Immature natural killer cell (primary cell): ENCODE data around the gene EIF4G3. TPM values are rescaled to one million over a fixed set of nuclear protein-coding genes. Genes with fewer than 3 reads are reported as not detected.
A peak's percentile ranks its signal among the peaks of the same experiment; 100 is the strongest.

ENCODE experiments used
- DNase-seq, 3 donors: peaks; one replicate each; pipeline ENCODE4 v3.0.0; 2022; ENCODE audit warnings: mixed read lengths in 1 of 3
- H3K27ac Mint-ChIP-seq, 6 donors: one replicate each; pipeline ENCODE4 v1.8.0; 2020; ENCODE audit warnings: mixed read lengths in 6 of 6, mild to moderate bottlenecking in 5 of 6, inconsistent platforms in 4 of 6, moderate library complexity in 3 of 6
- H3K27me3 Mint-ChIP-seq, 3 donors: one replicate each; pipeline ENCODE4 v1.8.0; 2020 to 2021; ENCODE audit warnings: low read depth in 3 of 3, mild to moderate bottlenecking in 3 of 3, mixed read lengths in 3 of 3, moderate library complexity in 3 of 3, inconsistent platforms in 1 of 3
- H3K36me3 Mint-ChIP-seq, 3 donors: one replicate each; pipeline ENCODE4 v1.8.0; 2020; ENCODE audit warnings: mixed read lengths in 3 of 3, inconsistent platforms in 2 of 3, mild to moderate bottlenecking in 2 of 3
- H3K4me1 Mint-ChIP-seq, 2 donors: one replicate each; pipeline ENCODE4 v1.8.0; 2020; ENCODE audit warnings: inconsistent platforms in 2 of 2, mild to moderate bottlenecking in 2 of 2, mixed read lengths in 2 of 2, moderate library complexity in 1 of 2
- H3K4me3 Mint-ChIP-seq, 5 donors: one replicate each; pipeline ENCODE4 v1.8.0; 2020; ENCODE audit warnings: mild to moderate bottlenecking in 5 of 5, mixed read lengths in 5 of 5, inconsistent platforms in 3 of 5, moderate library complexity in 3 of 5
- H3K9me3 Mint-ChIP-seq, 6 donors: one replicate each; pipeline ENCODE4 v1.8.0; 2020; ENCODE audit warnings: mild to moderate bottlenecking in 6 of 6, mixed read lengths in 6 of 6, inconsistent platforms in 4 of 6, moderate library complexity in 3 of 6
- polyA plus RNA-seq, 3 donors: library from polyadenylated mRNA; unstranded; fragments of 300-500 nt; fragmentation: Illumina TruSeq; gene quantifications; one replicate each; pipeline ENCODE4 v1.2.3, GENCODE V29; 2021

EIF4G3 gene
- polyA plus RNA-seq, 3 donors from 2014 or later = 7.4 to 21.6 (median 17.9) TPM

DNA sequence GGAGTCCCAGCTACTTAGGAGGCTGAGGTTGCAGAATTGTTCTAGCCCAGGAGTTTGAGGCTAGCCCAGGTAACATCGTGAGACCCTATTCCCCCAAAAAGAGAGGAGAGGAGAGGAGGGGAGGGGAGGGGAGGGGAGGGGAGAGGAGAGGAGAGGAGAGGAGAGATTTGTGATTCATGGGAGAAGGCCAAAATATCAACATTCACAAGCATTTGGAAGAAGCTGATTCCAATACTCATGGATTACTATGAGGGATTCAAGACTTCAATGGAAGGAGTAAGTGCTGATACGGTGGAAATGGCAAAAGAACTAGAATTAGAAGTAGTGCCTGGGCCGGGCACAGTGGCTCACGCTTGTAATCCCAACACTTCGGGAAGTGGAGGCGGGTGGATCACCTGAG is 187.8 kb downstream of the EIF4G3 start:
- H3K27me3 Mint-ChIP-seq = peaks cover 0 to 2% (median 0%) of the 10 kb centered on the region in 3 donors
- H3K27ac Mint-ChIP-seq = no peak overlapping the region
- no peak for DNase-seq
- no peaks in the 10 kb centered on the region for H3K9me3 Mint-ChIP-seq
- H3K36me3 Mint-ChIP-seq = no peaks in the 10 kb centered on the region
- no peak overlapping the region for H3K4me3 Mint-ChIP-seq
- peaks cover 15 to 40% of the 10 kb centered on the region in 2 donors for H3K4me1 Mint-ChIP-seq

GRCh38 chr1:20987831-20988825 is 188.6 kb downstream of the EIF4G3 start:
- H3K4me1 Mint-ChIP-seq = peaks cover 13 to 39% of the 10 kb centered on the region in 2 donors

DNA sequence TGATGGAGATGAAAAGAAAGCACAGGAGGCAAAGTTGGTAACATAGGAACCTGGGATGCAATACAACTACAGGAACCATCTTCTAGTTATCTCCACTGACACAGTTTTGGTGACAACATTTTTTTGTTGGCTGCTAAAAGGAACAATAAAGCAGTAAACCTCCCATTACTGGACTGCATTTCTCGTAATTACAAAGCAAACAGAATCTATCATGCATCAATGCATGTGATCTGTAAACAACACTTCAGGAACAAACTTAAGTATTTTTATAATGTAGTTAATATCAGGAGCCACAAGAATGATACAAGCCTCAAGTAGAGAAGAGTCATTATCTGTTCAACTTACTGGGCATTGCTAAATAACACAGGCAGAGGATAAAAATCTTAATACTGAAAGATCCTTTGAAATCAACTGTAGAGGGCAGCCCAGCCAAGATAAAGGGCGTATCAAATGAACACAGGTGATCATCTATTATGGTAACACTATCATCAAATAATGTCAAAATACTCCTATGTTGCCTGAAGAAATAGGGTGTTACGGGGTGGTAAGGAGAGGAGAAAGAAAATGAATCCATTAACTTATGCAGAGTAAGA is 193.3 kb downstream of the EIF4G3 start:
- H3K9me3 Mint-ChIP-seq = no peaks in the 10 kb centered on the region
- H3K4me1 Mint-ChIP-seq = peaks cover 0 to 32% of the 10 kb centered on the region in 2 donors
- peak overlapping the region in 3 of 6 donors; percentile 7 to 48 (median 33) for H3K27ac Mint-ChIP-seq
- no peak for DNase-seq
- no peaks in the 10 kb centered on the region for H3K27me3 Mint-ChIP-seq
- no peak overlapping the region for H3K4me3 Mint-ChIP-seq
- peaks cover 0 to 6% (median 6%) of the 10 kb centered on the region in 3 donors for H3K36me3 Mint-ChIP-seq

More at GRCh38 chr1:20987831-20988825, 188.6 kb downstream of the EIF4G3 start:
- DNase-seq = no peak
- H3K36me3 Mint-ChIP-seq = no peaks in the 10 kb centered on the region
- no peaks in the 10 kb centered on the region for H3K9me3 Mint-ChIP-seq
- H3K27me3 Mint-ChIP-seq = peaks cover 0 to 2% (median 0%) of the 10 kb centered on the region in 3 donors
- H3K4me3 Mint-ChIP-seq = no peak overlapping the region
- peak overlapping the region in 3 of 6 donors; percentile 19 to 41 (median 27) for H3K27ac Mint-ChIP-seq

GRCh38 chr1:20982316-20982715 is 194.4 kb downstream of the EIF4G3 start:
- no peak for DNase-seq
- H3K27me3 Mint-ChIP-seq = no peaks in the 10 kb centered on the region
- H3K27ac Mint-ChIP-seq = peak overlapping the region in 3 of 6 donors; percentile 5 to 62 (median 9)
- H3K4me3 Mint-ChIP-seq = no peak overlapping the region
- H3K9me3 Mint-ChIP-seq = no peaks in the 10 kb centered on the region
- H3K36me3 Mint-ChIP-seq = peaks cover 0 to 6% (median 6%) of the 10 kb centered on the region in 3 donors
- H3K4me1 Mint-ChIP-seq = peaks cover 0 to 32% of the 10 kb centered on the region in 2 donors

DNA sequence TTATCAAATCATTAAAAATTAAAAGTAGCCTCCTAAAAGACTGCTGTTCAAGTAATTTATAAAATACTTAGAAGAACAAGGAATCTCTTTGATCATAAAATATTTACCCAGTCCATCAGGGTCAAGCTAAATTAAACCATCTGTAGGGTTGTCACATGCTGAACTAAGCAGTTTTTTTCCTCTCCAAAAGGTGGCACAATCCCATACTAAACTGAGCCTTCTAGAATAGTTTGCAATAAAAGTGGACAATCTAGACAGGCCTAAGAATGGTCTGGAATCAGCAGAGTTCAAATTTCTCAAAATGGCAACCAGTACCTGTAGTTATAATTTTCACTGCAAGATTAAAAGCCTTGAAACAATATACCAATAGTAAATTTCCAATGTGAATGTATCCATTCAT is 194.8 kb downstream of the EIF4G3 start:
- DNase-seq = no peak
- H3K4me3 Mint-ChIP-seq = no peak overlapping the region
- H3K27me3 Mint-ChIP-seq = no peaks in the 10 kb centered on the region
- peaks cover 0 to 32% of the 10 kb centered on the region in 2 donors for H3K4me1 Mint-ChIP-seq
- H3K36me3 Mint-ChIP-seq = peaks cover 0 to 6% (median 6%) of the 10 kb centered on the region in 3 donors
- peak overlapping the region in 2 of 6 donors; percentile 9 to 62 for H3K27ac Mint-ChIP-seq
- no peaks in the 10 kb centered on the region for H3K9me3 Mint-ChIP-seq

DNA sequence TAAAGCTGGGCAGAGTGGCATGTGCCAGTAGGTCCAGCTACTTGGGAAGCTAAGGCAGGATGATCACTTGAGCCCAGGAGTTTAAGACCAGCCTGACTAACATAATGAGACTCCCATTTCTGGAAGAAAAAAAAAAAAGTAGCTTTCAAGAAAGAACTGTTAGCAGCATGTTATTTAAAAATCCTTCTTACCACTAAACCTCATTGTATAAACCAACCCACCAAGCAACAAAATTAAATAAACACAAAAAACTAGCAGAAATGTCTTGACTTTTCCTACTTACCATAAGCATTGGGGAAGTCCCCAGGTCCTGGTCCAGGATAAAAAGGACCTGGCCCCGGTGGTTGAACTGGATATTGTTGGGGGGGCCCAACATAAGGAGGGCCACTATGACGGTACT is 196.6 kb downstream of the EIF4G3 start:
- Mint-ChIP-seq H3K9me3 (no peaks in the 10 kb centered on the region), H3K27me3 (no peaks in the 10 kb centered on the region), H3K4me1 (peaks cover 0 to 20% of the 10 kb centered on the region in 2 donors), H3K27ac (no peak overlapping the region), H3K4me3 (no peak overlapping the region), H3K36me3 (peaks cover 0 to 6% (median 6%) of the 10 kb centered on the region in 3 donors)
- no peak for DNase-seq

DNA sequence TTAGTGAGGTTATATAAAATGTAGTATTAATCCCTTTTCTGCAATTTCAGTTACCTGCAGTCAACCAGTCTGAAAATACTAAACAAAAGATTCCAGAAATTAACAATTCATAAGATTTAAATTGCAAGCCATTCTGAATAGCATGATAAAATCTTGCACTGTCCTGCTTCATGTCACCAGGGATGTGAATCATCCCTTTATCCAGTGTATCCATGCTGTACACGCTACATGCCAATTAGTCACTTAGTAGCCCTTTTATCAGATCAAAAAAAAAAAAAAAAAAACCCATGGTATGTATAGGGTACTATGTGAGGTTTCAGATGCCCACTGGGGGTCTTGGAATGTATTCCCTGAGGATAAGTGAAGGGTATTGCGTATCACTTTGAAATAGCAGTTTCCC is 198.3 kb downstream of the EIF4G3 start:
- no peak for DNase-seq
- Mint-ChIP-seq H3K4me3 (no peak overlapping the region), H3K4me1 (peaks cover 0 to 26% of the 10 kb centered on the region in 2 donors), H3K27me3 (no peaks in the 10 kb centered on the region), H3K9me3 (no peaks in the 10 kb centered on the region), H3K36me3 (peaks cover 0 to 10% (median 6%) of the 10 kb centered on the region in 3 donors), H3K27ac (no peak overlapping the region)

DNA sequence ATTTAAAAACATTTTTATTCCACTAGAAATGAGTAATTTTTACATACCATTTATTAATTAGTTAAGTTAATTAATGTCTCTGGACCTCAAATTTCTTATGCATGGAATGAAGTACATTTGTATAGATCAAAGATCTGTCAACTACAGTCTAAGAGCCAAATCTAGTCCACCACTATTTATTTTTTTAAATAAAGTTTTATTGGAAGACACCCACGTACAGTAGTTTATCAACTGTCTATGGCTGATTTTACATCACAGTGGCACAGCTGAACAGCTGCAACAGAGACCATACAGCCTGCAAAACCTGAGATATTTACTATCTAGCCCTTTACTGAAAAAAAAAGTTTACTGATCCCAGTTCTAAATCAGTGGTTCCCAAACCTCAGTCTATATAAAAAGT is 201.0 kb downstream of the EIF4G3 start:
- Mint-ChIP-seq H3K27me3 (peaks cover 0 to 2% (median 0%) of the 10 kb centered on the region in 3 donors), H3K27ac (no peak overlapping the region), H3K4me1 (peaks cover 0 to 10% of the 10 kb centered on the region in 2 donors), H3K4me3 (no peak overlapping the region), H3K9me3 (no peaks in the 10 kb centered on the region), H3K36me3 (peaks cover 6 to 22% (median 10%) of the 10 kb centered on the region in 3 donors)
- no peak for DNase-seq

DNA sequence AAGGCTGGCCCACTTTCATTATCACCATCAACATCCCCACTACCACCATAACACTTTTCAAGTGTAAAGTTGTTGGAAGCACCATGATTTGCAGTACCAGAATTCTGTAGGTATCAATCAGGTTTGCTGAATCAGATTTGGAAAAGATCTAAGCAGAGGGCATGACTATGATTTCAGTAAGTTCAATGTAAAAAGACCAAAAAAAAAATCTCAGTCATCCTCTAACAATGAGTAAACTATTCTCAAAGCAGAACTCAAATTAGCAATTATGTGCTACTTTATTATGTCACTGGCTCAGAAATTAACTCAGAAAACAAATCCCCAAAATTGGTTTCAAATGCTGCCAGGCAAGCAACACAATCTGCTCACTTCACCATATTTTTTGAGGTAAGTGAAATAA is 201.7 kb downstream of the EIF4G3 start:
- Mint-ChIP-seq H3K27me3 (peaks cover 0 to 2% (median 0%) of the 10 kb centered on the region in 3 donors), H3K4me3 (no peak overlapping the region), H3K9me3 (no peaks in the 10 kb centered on the region), H3K36me3 (peaks cover 0 to 17% (median 10%) of the 10 kb centered on the region in 3 donors), H3K4me1 (peaks cover 0 to 10% of the 10 kb centered on the region in 2 donors), H3K27ac (no peak overlapping the region)
- no peak for DNase-seq

GRCh38 chr1:20974069-20974468 is 202.6 kb downstream of the EIF4G3 start:
- Mint-ChIP-seq H3K27ac (no peak overlapping the region), H3K27me3 (peaks cover 0 to 2% (median 0%) of the 10 kb centered on the region in 3 donors), H3K36me3 (peaks cover 0 to 20% (median 10%) of the 10 kb centered on the region in 3 donors), H3K4me3 (no peak overlapping the region), H3K4me1 (peaks cover 0 to 10% of the 10 kb centered on the region in 2 donors), H3K9me3 (no peaks in the 10 kb centered on the region)
- DNase-seq = no peak

- Mint-ChIP-seq H3K4me1 (peaks cover 0 to 10% of the 10 kb centered on the region in 2 donors), H3K27me3 (peaks cover 0 to 2% (median 0%) of the 10 kb centered on the region in 3 donors), H3K4me3 (no peak overlapping the region), H3K9me3 (no peaks in the 10 kb centered on the region), H3K36me3 (peaks cover 0 to 20% (median 10%) of the 10 kb centered on the region in 3 donors), H3K27ac (no peak overlapping the region)
- no peak for DNase-seq
Observed at GRCh38 chr1:20972855-20973254, 203.8 kb downstream of the EIF4G3 start.

DNA sequence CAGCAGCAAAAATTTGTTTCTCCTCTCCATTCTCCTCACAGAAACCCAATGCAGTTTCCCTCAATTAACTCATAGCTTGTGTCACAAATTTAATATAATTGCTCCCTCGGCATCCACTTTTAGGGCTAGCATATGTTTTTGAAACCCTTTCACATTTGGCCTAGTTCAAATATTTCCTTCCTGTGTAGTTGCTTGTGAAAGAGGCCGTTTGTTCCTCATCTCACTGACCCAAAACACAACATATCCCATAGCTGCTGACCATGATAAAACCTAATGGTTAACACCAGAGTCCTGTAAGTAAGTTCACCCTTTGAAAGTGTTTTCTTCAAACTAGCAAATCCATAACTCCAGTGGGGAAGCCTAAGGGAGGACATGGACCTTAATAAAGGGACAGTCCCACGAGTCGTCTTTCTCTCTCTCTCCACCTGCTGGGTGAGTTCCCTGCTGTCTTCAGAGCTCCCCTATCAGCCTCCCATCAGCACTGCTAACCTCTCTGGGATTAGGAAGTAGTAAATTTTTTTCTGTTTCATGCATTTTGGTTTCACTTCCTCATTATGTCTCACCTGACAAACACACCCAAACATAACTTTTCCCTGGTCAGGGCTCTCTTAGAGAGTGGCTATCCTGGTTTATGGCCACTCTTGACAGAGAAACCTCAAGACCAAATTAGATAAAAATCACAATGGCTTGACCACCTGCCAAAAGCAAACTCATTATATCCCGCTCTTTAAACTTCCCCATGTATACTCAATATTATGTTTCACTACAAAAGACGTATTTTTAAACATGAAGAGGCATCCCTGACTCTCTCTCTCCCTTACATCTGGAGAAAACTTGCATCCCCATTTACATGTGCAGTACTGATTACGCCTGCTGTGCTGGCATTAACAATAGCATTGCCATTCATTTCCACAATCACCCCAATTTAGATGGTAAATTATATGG is 211.9 kb downstream of the EIF4G3 start:
- H3K4me1 Mint-ChIP-seq = peaks cover 19 to 27% of the 10 kb centered on the region in 2 donors
- H3K9me3 Mint-ChIP-seq = no peaks in the 10 kb centered on the region
- H3K27me3 Mint-ChIP-seq = no peaks in the 10 kb centered on the region
- H3K27ac Mint-ChIP-seq = peak overlapping the region in 5 of 6 donors; percentile 20 to 78 (median 67)
- H3K4me3 Mint-ChIP-seq = peak overlapping the region in 3 of 5 donors; percentile 19 to 42 (median 27)
- peaks cover 0 to 11% (median 9%) of the 10 kb centered on the region in 3 donors for H3K36me3 Mint-ChIP-seq
- DNase-seq = no peak
